GM21737 (cell line): ENCODE results near the gene LIMS1.
A peak's percentile ranks its signal among the peaks of the same experiment; 100 is the strongest.
"Not testable (repeated sequence)": the region's sequence is repeated elsewhere in the genome, so short reads cannot be mapped to it uniquely, and the experiment has no call there.

Source experiments
- ATAC-seq: cut with Tn5 transposase; IDR thresholded peaks from one replicate; pipeline ENCODE4 v1.9.1; 2021; ENCODE audit warnings: mild to moderate bottlenecking, moderate library complexity; ENCODE audit not compliant: unreplicated experiment

LIMS1 gene, protein sequence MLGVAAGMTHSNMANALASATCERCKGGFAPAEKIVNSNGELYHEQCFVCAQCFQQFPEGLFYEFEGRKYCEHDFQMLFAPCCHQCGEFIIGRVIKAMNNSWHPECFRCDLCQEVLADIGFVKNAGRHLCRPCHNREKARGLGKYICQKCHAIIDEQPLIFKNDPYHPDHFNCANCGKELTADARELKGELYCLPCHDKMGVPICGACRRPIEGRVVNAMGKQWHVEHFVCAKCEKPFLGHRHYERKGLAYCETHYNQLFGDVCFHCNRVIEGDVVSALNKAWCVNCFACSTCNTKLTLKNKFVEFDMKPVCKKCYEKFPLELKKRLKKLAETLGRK

DNA sequence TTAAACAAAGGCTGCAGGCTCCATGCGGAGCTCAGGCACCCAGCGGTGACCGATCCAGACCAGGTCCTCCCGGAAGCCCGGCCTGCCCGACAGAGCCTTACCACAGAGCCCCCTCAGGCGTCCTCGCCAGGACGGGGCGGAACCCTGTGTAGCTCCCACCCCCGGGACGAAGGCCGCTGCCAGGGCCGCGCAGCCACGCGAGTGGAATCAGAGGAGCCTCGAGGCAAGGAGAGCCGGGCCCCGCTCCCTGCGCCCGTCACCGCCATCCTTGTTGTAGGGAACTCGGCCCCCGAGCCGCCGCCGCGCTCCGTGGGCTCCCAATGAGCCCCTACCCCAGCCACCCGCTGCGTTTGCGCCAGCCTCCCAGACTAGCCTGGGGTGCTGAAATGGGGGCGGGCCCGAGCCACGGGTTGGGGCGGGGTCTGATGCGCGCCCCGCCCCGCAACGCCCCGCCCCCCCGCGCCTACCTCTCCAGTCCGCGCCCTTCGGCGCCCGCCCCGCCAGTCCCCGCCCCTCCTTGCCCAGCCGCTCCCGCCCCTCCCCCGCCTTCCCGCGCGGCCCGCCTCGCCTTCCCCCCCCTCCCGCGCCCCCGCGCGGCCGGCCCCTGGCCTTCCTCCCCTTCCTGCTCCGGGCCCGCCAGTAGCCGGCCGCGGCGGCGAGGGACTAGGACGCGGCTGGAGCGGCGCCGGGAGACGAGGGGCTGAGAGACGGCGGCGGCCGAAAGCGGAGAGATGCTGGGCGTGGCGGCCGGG is at the start of gene LIMS1:
LIMS1 (plus strand) TSS at position 639 of the 752 bp plus-strand sequence; CDS start at position 732, 93 bp downstream.
- ATAC-seq = peak; percentile 84

DNA sequence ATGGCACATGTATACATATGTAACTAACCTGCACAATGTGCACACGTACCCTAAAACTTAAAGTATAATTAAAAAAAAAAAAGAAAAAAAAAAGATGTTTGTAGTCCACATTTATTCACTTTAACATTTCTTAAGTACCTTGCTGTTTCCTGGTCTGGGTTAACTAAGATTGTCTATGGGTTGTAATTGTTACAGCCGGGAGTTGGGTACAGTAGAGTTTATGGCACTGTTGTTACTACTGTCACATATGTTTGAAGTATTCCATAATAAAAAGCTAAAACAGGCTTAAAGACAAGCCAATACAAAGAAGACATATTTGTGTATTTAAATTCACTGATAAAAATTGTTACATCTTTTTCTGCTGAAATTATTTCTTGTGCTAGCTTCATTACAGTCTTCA is 49.0 kb upstream of the LIMS1 start:
- no peak for ATAC-seq

DNA sequence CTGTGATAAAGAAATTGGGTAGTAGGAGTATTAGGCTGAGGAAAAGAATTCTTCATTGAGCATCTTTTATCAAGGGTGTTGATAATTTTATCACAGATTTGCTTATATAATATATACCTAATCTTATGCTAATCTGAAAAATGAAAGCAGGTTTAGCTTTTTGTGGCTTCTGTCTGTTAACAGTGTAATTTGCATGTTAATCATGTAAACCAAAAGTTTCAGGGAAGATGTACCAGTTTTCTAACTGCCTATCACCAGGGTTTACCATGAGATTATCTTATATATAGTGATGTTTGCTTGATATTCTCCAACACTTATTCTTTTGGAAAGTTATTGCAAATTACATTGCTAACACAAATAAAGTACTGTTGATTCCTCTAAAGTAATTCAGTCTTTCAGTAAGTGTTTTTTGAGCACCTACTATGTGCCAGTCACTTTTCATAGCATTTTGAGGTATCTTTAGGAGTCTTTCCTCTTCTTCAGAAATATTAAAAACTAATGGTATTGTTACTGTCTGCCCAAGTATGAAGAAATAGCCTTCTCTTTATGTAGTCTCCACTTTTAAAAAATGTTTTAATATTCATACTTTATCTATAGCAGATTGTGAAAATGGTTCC is 43.7 kb upstream of the LIMS1 start:
- no peak for ATAC-seq

DNA sequence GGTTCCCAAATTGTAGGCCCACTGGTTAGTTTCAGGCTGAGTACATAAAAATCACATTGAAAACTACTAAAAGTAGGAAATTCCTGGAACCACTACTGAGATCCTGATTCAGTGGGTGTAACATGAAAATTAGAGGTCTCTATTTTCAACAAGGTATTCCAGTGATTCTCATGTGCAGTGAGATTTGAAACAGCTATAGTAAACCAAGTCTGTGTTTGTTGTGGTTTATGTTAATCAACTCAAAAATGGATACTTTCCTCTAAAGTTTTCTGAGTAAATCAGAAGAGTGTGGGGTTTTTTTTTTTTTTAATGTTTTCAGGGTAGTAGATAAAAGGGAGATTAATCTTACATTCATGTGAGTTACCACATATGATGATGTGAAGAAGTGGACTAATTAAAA is 42.4 kb upstream of the LIMS1 start:
- no peak for ATAC-seq

DNA sequence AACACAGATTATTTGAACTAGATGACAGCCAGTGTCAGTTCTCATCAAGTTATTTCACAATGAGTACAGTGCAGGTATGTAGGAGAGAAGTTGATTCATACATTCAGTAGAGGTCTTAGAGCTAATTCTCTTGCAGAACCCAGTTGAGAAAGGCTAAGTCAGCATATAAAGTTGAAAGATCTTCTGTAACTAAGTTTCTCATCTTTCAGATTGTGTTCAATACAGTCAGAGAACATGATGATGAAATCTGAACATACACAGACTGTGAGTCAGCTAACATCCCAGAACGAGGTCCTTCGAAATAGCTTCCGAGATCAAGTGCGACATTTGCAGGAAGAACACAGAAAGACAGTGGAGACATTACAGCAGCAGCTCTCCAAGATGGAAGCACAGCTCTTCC is 41.9 kb upstream of the LIMS1 start:
- no peak for ATAC-seq

DNA sequence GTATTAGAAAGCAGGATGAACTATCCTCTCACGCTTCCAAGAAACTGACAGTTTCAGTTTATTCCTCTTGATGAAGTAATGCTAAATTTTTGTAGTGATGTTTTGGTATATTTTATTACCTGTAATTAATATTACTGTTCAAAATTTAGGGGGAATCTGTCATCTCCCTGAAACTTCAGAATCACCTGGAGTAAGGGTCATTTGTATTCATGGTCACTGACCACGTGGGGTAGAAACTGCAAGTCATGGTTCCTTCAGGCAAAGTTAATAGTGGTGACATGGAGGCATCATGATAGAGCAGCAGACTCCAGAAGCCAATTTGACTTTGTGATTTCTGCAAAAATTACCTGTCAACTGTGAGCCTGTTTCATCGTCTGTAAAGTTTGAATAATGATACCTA is 38.1 kb upstream of the LIMS1 start:
- ATAC-seq = not testable (repeated sequence)

DNA sequence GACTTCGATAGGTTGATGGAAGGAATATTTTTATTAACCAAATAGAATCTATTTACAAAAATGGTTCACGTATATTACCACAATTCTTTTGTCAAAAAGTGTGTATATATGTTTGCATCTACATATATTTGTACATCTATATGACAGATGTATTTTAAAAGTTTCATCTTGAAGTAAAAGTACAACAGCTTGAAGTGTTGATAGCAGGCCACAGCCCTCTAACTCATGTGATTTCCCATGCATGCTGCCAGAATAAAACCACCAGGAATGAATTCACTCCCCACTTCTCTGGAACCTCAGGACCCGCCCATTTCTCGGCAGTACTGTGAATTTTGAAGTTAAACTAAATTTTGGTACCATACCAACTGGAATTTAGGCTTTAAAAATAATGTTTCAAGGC is 26.6 kb upstream of the LIMS1 start:
- not testable (repeated sequence) for ATAC-seq

DNA sequence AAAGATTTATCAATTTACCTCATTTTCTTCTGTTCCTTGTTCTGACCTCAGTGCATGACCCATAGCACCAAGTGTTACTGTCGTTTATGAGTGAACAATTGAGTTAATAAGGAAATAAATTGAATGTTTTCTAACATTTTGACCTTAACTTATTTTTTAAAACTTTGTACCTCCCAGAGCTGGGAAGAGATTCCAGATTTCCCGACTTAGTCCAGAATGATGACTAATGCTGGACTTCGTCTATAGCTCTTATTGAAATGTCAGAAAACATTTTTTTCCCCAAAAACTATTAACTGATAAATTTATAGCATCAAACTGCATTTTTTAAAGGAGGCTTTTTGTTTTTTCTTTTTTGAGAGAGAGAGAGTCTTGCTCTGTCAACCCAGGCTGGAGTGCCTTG is 21.8 kb upstream of the LIMS1 start:
- not testable (repeated sequence) for ATAC-seq

DNA sequence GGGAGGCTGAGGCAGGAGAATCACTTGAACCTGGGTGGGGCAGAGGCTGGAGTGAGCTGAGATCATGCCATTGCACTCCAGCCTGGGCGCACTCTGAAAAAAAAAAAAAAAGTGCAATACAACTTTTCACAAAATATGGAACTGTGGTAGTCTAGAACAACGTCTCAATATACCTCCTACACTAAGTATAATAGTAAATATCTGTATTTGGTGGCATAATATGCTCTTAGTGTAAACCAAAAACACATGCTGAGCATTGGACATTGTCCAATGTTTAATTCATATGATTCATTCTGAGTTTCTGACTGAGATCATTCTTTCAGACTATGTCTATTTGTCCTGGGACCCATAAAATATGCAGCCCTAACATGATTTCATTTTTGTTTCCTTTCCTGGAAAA is 19.8 kb upstream of the LIMS1 start:
- not testable (repeated sequence) for ATAC-seq

DNA sequence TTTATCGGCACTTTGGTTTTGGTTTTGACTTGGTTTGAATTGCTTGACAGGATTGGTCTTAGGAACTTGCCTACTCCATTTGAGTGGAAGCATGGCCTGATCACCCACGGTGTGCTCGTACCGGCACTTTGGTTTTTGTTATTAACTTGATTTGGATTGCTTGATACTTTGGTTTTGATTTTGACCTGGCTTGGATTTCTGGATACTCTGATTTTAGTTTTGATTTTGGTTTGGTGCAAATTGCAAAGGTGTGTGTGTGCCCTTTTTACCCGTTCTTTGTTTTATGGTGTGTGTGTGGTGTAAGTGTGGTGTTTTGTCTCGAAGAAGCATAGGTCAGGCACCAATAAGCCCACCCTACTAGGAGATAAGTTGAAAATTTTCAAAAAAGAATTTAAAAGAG is 9.6 kb upstream of the LIMS1 start:
- ATAC-seq = not testable (repeated sequence)

DNA sequence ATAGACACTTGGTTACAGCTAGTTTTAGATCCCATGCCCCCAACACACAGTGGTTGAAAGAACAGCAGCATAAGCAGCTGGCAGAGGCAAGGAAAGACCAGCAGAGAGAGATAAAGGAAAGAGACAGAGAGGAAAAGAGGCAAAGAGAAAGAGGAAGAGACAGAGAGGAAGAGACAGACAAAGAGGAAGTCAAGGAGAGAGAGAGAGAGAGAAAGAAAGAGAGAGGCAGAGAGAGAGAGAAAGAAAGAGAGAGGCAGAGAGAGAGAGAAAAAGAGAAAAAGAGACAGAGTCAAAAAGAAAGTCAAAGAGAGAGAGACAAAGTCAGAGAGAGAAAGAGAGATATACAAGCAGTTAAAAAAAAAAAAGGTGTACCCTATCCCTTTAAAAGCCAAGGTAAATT is 9.0 kb upstream of the LIMS1 start:
- not testable (repeated sequence) for ATAC-seq

DNA sequence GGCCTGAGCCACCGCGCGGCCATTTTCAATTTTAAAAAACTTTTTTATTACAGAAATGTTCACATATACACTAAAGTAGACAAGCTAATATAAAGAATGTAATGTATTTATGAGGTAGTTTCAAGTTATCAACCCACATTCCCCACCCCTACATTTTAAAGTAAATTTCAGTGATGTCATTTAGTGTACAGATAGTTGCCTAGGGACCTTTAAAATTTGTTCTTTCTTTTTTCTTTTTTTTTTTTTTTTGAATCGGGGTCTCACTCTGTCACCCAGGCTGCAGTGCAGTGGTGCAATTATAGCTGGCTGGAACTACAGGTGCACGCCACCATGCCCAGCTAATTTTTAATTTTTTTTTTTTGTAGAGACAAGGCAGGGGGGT is 2.6 kb upstream of the LIMS1 start:
- no peak for ATAC-seq

DNA sequence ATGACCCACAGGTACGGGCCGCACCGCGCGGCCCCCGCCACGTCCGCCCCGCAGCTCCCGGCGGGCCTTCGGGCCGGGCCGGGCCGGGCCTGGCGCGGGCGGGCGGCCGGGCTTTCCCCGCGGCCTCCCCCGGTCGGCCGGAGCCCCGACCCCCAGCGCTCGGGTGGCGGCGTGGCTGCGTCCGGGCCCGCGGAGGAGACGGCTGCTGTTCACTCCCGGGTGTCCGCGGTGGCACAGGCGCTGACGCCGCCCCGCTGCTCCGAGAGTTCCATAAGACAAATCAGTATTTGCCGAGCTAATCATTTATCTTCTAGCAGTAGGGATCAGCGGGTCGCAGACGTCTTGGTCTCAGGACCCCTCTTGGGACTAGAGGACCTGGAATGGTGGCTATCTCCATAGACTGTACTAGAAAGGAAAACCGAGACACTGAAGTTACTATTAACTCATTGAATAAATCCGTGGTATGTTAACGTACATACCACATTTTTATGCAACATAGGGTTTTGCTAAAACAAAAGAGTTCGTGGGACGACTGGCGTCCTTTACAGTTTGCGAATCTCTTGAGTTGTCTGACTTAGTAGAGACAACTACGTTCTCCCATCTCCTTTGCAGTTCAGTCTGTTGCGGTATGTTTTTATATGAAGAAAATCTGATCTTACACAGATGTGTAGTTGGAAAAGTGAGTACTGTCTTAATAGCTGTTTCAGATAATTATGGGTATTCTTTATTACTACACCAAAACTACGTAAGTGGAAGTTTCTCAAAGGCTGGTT is 500 bp downstream of the LIMS1 start:
- peak; percentile 33 for ATAC-seq

DNA sequence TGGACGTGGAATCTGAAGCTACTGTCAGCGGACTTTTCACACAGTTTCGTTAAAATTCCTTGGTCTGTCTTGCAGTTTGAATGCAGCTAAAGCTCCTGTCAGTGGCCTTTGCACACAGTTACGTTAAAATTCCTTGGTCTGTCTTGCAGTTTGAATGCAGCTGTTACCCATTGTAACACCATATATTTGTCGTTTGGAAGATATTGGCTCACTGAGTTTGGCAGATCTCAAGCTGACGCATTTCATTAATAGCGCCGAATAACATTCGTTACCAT is 1.0 kb downstream of the LIMS1 start:
- no peak for ATAC-seq

DNA sequence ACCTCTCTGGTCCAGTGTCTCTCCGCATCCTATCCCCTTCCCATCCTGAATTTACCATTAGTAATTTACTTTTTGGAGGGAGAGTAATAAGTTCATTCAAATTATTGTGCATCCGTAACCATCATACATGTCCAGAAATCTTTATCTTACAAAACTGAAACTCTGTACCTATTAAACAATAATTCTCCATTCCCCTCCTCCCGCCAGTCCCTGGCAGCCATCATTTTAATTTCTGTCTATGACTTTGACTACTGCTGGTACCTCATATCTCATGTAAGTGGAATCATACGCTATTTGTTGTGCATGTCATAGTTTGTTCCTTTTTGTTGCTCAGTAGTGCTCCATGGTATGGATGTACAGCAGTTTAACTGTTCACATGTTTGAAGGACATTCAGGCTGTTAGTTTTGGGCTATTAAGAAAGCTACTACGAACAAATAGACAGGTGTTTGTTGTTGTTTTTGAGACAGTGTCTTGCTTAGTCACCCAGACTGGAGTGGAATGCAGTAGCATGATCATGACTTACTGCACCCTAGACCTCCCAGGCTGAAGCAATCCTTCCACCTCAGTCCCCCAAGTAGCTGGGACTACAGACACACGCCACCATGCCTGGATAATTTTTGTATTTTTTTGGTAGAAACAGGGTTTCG is 2.0 kb downstream of the LIMS1 start:
- ATAC-seq = no peak

DNA sequence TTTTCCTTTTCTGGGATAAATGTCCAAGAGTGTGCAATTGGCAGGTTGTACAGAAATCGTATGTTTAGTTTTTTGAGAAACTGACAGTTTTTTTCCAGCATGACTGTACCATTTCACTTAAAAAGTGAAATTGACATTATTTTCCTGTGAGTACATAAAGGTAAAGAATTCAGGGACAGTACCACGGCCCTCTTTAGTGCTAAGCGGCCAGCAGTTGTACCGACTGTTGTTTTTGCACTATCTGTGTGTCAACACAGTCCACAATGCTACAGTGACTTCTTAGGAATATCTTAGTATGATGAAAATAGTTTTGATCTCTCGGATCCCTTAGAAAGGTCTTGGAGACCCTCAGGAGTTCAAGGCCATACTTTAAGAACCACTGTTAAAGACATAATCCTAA is 2.6 kb downstream of the LIMS1 start:
- ATAC-seq = no peak

DNA sequence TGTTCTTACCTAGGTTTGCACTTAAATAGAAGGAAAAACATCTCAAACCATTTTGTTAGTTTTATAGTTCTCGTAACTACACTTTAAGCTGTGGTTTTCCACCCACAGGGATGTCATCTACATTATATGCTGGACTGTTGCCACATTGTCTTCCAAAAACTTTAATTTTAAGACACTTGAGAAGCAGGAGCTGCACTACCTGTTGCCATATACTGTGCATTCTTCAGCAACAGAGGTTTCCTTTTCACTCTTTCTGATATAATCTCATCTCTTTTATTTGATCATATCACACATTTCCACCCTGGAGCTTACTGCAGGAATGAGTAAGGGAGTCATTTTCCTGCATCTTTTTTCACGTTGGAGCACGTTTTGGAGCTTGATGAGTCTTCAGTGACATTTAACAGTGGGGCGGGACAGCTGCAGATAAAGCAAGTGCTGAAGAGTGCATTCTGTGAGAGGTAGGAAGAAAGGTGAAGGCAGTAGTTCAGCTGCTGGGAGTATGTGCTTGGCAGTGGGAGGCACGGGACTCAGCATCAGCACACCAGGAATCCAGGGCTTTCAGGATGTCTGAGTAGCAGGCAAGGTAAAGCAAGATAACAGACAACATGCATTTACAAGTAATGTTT is 3.8 kb downstream of the LIMS1 start:
- no peak for ATAC-seq

DNA sequence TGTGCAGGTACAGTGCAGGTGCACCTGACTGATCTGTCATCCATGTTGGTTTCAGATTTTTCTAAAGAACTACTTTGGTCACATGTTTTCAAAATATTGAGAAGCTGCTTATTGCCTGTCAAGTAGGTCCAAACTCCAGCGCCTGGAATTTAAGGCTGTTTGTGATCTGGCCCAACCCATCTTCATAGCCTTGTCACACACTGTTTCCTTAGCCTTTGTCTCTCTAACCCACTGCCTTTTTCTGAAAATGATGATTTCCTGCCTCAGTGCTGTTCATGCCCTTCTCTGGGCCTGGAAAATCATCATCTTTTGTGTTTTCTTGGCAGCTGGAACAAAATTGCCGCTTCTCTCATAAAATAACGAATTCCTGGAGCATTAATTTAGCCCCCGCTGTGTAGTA is 7.2 kb downstream of the LIMS1 start:
- no peak for ATAC-seq

DNA sequence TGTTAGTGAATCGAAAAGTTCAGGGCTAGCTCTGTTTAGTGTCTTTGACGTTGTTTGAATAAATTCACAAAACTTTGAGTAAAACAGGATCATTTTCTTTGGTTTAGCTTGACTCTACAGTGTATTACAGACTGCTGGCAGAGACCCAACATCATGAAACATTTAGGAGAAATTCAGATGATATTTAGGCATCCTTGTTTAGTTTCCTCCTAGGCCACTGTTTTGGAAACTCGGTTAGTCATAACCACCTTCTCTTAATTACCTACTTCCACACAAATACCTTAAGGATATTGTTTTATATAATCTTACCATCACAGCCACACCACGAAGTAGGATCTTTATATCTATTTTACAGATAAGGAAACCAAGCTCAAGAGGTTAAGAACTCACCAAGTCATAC is 7.8 kb downstream of the LIMS1 start:
- no peak for ATAC-seq

DNA sequence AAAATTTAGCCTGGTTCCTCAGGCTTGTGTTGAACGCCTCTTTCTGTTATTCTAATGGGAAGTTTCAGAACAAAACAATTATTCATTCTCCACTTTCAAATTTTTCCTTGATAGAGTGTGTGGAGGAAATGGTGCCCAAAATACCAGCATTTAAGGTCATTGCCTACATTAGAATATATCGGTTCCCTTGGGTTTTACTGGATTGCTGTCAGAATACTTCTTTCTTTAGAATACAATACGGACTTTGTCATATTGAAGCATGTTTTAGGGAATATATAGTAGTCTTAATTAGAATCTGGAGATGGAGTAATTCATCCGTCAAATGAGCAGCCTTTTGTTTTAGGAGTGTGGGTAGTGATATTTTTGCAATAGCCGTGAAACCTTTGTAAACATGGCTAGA is 13.3 kb downstream of the LIMS1 start:
- ATAC-seq = no peak
